Coronary artery (tissue), 2 donors: Measurements from ENCODE around the gene CSE1L.

Experiments used
- DNase-seq: peaks from one replicate; pipeline ENCODE4 v3.0.0-alpha.2; 2017; ENCODE audit warnings: low spot score
- H3K27ac ChIP-seq, 2 donors: fragments of 200-600 bp; sonication (generic); one replicate each; pipeline ENCODE4 v1.5.1; 2016 to 2019
- H3K4me3 ChIP-seq: fragments of 200-600 bp; sonication (generic); 2 replicates; pipeline ENCODE4 v1.5.1; 2016; ENCODE audit warnings: mild to moderate bottlenecking, moderate library complexity
- TF ChIP-seq, protein P1 (sequence below): fragments of 200-600 bp; sonication (generic); IDR thresholded peaks from one replicate; pipeline ENCODE4 v1.5.1; 2019; ENCODE audit warnings: antibody characterized with exemption

The CSE1L gene, protein sequence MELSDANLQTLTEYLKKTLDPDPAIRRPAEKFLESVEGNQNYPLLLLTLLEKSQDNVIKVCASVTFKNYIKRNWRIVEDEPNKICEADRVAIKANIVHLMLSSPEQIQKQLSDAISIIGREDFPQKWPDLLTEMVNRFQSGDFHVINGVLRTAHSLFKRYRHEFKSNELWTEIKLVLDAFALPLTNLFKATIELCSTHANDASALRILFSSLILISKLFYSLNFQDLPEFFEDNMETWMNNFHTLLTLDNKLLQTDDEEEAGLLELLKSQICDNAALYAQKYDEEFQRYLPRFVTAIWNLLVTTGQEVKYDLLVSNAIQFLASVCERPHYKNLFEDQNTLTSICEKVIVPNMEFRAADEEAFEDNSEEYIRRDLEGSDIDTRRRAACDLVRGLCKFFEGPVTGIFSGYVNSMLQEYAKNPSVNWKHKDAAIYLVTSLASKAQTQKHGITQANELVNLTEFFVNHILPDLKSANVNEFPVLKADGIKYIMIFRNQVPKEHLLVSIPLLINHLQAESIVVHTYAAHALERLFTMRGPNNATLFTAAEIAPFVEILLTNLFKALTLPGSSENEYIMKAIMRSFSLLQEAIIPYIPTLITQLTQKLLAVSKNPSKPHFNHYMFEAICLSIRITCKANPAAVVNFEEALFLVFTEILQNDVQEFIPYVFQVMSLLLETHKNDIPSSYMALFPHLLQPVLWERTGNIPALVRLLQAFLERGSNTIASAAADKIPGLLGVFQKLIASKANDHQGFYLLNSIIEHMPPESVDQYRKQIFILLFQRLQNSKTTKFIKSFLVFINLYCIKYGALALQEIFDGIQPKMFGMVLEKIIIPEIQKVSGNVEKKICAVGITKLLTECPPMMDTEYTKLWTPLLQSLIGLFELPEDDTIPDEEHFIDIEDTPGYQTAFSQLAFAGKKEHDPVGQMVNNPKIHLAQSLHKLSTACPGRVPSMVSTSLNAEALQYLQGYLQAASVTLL

DNA sequence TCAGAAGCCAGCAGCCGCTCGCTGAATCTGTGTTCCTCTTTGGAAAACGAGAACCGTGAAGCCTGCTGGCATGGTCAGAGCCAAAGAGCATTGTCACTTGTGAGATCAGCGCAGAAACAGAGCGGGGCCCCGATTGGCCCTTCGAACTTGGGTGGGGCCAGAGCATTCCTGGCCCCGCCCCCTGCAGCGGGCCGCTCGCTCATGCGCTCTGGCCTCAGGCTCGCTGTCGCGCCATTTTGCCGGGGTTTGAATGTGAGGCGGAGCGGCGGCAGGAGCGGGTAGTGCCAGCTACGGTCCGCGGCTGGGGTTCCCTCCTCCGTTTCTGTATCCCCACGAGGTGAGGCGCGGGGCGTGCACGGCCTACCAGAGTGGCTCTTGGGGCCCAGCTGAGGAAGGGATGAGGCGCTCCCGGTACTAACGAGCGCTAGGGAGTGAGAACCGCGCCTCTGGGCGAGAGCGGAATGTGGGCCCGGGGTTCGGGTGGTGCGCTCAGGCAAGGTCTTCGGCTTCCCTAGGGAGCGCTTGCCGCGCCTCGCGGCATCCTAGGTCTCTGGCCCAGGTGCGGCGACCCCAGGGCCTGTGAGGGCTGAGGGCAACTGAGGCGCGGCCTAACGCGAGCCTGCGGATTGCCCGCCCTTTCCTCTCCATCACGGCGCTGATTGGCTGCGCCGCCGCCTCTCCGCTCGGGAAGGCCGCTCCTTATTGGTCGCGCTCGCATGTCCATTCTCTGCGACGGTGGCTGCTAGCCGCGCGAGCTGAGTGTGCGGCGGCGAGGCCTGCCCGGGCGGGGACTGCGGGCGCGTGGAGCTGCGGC lies at the start of gene CSE1L:
Gene CSE1L (plus strand): TSS at position 226 of the 814 bp plus-strand sequence. CDS start 12,152 bp downstream, outside the sequence.
- TF ChIP-seq, protein P1, sequence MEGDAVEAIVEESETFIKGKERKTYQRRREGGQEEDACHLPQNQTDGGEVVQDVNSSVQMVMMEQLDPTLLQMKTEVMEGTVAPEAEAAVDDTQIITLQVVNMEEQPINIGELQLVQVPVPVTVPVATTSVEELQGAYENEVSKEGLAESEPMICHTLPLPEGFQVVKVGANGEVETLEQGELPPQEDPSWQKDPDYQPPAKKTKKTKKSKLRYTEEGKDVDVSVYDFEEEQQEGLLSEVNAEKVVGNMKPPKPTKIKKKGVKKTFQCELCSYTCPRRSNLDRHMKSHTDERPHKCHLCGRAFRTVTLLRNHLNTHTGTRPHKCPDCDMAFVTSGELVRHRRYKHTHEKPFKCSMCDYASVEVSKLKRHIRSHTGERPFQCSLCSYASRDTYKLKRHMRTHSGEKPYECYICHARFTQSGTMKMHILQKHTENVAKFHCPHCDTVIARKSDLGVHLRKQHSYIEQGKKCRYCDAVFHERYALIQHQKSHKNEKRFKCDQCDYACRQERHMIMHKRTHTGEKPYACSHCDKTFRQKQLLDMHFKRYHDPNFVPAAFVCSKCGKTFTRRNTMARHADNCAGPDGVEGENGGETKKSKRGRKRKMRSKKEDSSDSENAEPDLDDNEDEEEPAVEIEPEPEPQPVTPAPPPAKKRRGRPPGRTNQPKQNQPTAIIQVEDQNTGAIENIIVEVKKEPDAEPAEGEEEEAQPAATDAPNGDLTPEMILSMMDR, result no peak
- peak within 1 kb of the TSS; percentile 85 to 94 for H3K27ac ChIP-seq
- peak within 1 kb of the TSS; percentile 95 for H3K4me3 ChIP-seq
- DNase-seq, result peak; percentile 94

DNA sequence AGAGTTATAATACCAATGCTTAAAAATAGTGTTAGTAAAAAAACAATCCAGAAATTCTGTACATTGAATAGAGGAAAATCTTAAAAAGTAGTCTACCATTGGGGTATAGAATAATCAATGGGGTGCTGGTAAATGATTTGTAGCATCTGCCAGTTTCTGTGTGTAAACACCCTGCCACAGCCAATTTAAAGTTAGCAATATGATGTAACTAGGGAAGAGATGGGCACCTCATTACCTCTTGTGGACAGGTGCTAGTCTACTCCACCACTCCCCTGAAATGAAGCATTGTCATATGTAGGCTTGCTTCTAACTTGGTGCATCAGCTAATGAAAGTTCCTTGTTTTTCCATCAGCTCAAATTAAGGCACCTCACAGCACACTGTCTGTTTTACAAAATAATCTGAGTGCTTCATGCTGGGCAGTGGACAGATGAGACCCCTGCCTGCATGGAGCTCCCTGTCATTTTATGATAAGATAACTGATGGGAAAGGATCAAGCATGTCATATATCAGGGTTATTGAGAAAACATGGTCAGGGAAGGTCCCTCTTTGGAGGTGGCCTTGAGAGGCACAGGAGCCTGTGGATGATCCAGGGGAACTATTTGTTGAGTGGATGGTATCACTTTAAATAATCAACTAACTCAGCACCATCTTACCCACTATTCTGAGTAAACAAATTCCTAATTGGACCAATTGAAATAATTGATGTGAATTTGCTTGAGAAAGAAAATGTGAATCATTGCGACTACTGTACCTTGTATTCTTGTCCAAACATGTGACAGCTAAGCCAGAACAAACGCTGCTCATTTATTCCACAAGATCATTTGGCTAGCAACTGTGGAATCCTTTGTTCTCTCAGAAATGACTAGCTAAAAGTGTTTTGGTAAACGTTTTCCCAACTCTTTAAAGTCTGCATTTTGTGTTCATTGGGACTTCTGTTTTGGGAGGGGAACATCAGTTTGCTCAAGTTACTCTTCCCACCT lies 45.9 kb upstream of the CSE1L start:
- no peak overlapping the region for H3K27ac ChIP-seq
- H3K4me3 ChIP-seq, result no peak overlapping the region
- TF ChIP-seq, protein P1, result no peak
- no peak for DNase-seq

DNA sequence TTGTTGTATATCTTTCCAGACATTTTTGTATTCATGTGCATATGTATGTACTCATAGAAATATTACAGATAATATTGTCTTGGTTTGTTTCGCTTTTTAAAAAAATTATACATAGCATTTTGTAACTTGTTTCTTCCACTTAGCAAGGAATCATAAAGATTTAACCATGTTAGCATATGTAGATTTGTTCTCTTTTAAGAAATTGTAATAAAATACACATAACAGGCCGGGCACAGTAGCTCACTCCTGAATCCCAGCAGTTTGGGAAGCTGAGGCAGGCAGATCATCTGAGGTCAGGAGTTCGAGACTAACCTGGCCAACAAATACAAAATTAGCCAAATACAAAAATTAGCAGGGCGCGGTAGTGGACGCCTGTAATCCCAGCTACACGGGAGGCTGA lies 44.4 kb upstream of the CSE1L start:
- TF ChIP-seq, protein P1, result no peak
- H3K27ac ChIP-seq, result no peak overlapping the region
- DNase-seq, result no peak
- no peak overlapping the region for H3K4me3 ChIP-seq

DNA sequence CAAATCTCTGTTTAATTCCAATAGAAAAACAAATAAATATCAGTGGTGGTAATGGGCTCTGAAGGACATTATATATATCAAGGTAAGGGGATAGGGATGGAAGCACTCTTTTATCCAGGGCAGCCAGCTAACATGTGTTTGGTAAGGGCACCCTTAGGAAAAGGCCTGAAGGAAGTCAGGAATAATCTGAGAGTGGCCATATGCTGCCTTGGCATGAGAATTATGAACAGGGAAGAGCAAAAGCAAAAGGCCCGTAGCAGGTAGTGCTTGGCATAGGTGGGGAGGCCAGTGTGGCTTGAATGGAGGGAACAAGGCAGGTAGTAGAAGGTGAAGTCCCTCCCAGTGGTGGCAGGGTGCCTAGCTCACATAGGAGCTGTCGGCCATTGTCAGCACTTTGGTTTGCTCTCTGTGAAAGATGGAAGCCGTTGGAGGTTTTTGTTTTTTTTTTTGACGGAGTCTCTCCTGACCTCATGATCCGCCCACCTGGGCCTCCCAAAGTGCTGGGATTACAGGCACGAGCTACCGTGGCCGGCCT lies 39.6 kb upstream of the CSE1L start:
- no peak overlapping the region for H3K4me3 ChIP-seq
- H3K27ac ChIP-seq, result no peak overlapping the region
- TF ChIP-seq, protein P1, result no peak
- DNase-seq, result no peak

DNA sequence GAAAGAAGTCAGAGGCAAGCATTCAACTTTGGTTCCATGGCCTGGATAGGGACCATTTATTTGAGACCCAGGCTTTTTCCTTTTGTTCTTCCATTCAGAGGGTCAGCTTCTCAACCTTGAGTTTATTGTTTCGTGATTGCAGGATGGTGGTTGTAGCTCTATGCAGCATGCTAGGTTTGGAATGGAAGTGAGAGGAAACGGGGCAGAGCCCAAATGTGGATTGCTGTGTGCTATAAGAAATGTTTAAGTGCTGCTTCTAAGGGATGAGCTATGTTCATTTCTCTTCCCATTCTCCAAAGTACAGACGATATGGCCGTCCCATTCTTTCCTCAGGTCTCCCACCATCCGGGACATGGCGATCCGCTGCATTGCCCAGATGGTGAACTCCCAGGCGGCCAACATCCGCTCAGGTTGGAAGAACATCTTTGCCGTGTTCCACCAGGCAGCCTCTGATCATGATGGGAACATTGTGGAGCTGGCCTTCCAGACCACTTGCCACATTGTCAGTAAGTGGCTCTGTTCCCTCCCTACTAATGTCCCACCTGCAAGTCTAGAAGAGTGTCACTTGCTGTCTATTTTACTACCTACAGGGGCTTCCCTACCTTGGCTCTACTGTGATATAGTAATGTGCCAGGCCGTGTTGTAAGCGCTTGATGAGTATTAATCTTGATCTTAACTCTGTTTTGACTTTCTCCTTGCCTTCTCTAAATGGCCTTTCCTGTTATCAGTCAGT lies 36.0 kb upstream of the CSE1L start:
- H3K4me3 ChIP-seq, result no peak overlapping the region
- no peak overlapping the region for H3K27ac ChIP-seq
- TF ChIP-seq, protein P1, result no peak
- DNase-seq, result no peak
